Activated CD4-positive, CD25-positive, alpha-beta regulatory T cell treated with anti-CD3 and anti-CD28 coated beads, Interleukin-2, amount 50 U/mL, for 16 hours (primary cell): Measurements from ENCODE around the gene L3MBTL4.

Source experiments
- DNase-seq: peaks from one replicate; pipeline ENCODE4 v3.0.0-alpha.2; 2020; ENCODE audit warnings: low read depth, low spot score

Gene L3MBTL4

DNA sequence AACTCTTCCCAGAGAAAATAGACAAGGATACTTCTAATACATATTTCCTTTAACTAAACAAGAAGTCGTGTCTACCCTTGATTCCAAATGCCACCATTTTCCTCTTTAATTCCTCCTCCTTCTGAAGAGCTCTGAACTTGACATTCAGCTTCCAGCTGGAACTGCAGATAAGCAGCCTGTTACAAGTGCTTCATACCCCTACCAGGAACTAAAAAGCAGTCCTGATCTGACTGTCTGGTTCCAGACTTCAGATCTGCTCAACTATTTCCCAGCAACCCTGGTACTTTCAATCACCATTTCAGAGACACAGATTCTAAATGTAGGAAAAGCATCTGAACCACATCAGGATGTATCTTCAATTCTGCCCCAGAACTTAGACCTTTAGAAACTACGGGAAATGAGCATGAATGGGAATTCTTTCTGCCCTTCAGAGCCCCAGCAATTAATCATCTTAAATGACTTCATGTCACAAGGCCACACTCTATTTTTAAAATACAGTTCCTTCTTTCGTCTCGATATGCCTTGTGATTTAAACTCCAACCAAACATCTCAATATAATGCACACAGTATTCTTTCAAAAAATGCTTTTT is 159.5 kb downstream of the L3MBTL4 start:
- no peak for DNase-seq

DNA sequence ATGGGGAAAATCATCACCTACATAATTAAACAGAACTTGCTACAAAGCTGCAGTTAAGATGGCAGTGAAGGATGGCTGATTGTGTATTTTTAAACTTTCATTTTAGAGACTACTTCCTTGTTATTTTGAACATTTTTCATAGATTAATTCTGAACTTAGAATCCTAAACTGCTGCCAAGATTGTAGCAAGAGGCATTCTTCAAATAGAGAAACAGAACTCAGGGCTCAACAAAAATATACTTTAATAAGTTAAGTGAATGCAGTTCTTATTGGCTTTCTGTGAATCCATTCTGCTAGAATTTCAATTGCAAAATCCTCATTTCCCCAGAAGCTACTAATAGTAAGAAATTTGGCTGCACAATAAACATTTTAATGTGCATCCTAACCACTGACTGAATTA is 160.3 kb downstream of the L3MBTL4 start:
- no peak for DNase-seq

DNA sequence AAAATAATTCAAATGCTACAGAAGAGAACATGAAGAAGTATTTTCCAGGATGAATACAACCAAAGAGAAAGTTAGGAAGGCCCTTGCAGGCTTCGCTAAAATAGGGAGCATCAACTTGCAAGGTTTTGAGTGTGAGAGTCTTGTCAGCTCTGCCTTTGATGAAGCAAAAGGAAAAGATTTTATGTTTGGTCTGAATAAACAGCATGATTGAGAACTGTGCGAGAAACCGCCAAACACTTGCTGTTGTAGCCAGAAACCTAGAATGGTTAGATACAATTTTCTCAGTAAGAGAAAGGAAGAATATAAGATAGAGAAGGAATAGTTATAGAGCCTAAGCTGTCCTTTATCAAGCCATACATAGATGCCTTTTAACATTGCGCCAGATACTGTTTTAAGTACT is 163.6 kb downstream of the L3MBTL4 start:
- no peak for DNase-seq

DNA sequence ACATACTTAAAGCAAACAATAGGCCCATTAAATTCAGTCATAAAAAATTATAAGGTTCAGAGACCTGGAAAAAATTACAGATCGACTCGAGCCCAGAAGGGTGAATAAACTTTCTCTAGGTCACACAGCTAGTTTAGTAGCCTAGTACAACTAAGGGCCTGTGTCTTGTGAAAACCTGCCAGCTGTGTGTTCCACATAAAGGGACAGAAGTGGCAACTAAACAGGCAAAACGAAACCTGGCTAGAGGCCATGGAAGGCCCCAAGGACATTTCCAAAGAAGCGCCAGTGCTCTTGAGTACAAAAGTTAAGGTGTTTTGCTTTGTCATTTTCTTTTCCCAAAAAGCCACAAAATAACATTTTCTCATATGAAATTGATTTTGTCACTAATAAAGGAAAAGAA is 164.9 kb downstream of the L3MBTL4 start:
- no peak for DNase-seq

DNA sequence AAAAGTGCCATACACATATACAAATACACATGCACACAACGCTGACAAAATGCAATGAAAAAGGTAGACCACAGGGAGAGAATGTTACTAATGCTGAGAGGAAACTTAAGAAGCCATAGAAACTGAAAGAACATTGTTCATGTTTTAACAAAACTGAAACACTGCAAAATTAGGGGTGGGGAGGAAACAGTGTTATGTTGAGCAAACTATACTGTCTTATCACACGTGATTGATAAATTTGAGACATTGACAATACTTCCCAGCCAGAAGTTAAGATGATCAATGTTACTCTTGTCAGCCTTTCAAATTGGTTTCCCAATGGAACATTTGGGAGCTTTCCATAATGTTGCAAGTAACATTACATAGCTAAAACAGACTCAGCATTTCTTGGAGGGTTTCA is 165.5 kb downstream of the L3MBTL4 start:
- no peak for DNase-seq

DNA sequence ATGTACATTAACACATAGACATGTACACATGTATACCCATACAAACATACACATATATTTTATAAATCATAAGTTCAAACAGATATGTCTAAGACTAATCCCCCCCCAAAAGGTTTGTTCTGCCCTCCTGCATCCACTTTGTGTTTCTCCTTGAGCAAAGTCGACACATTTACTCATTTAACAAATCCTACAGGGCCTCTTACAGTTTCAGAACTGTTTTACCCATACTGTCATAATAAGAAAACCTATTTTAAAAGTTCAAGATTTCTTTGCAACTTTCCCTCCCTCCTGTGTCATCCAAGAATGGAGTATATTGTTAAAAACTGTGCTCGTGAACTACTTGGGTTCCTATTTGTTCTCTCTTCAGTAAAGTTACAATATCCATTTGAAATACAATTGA is 166.7 kb downstream of the L3MBTL4 start:
- DNase-seq, result no peak

DNA sequence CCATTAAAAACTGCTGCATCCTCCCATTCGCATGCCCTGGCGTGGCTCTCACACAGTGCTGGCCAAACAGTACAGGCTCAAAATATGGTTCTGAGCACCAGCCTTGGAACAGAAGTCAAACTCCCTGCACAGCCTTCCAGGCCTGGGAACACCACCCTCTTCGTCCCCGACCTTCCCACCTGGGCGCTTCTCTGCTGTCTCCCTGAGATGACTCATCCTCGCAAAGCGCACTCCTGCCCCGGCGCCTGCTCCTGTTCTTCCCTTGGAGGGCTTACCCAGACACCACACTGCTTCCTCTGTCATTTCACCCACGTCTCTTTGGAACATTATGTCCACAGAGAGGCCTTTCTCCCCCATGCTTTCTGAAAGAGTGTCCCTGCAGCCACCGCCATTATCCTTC is 172.7 kb downstream of the L3MBTL4 start:
- no peak for DNase-seq

DNA sequence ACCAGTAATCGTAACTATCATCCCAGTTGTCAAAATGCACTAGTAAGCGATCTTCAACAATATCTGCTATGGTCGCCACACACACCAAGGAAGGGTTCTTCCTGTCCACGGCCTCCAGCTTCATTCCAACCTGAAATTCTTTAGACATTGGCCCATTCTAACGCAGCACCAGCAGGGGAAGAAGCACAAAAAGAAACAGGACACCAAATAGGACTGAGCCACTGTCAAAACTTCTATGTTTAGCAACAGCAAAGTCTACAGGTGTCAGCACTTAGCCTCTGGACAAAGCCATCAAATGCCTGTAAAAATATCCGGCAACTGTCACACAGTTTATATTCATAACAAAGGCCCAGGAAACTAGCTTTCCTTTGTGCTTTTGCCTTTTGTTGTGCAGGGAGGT is 175.0 kb downstream of the L3MBTL4 start:
- no peak for DNase-seq

DNA sequence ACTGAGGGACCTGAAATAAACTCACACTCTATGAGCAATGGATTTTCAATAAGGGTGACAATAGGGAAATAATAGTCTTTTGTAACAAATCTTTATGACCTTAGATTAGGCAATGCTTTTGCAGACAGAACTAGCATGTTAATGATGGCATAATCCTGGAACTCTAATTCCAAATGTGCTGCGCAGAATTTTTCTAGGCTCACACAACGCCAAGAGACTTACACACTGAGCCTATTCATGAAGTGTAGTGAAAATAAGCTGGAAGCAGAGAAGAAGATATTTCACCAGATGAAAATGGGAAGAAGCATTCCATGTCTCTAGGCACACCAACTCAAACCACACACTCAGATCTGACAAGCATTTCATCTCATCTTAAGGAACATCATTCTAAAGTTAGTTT is 178.5 kb downstream of the L3MBTL4 start:
- DNase-seq, result no peak

DNA sequence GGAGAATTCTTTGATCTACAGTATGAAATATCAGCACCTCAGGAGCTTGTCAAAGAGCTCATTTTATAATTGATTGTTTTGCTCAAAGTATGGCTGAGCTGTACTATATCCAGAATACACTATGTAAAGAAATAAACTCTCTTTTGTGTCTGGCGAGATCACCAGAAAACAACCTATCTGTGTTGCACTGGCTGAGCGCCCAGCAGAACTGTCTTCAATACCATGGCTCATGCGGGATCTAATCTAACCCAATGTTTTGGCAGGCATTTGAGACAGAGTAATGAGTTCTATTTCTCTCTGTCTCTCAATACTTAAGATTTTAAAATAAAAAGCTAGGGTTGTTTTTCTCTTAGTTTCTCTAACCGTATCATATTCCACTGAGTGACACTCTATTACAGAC is 192.4 kb downstream of the L3MBTL4 start:
- no peak for DNase-seq

DNA sequence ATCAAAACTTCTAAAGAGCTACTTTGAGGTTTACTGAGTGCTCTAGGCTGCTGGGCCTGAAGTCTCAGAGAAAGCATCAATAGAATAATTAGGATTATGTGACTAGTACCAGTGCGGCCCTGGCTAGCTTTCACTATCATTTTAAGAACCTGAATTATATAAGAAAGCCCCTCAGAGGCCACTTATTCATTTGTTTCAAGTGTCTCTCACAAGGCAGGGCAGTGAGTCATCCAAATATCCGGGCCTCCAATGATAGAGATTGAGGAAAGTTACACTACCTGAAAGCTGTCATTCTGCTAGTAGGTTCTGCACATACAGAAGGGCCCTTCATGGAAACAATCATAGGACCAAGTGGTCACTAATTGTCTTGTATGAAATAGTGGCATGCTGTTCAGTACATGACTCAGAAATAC is 193.1 kb downstream of the L3MBTL4 start:
- no peak for DNase-seq

DNA sequence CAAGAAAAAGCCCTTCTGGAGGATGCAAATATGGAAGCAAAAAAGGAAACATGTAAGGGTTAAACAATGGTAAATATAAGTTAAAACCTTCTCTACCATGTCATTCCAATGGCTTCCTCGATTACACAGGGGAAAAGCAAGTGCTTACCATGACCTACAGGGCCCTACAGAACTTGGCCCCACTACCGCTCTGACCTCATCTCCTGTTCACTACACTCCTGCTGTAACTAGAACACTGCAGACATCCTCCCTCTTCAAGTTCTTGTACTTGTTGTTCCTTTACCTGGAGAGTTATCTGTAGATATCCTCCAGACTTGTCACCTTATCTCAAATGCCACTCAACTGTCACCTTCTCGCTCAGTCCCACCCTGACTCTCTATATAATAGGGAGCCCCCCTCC is 194.6 kb downstream of the L3MBTL4 start:
- DNase-seq, result no peak

DNA sequence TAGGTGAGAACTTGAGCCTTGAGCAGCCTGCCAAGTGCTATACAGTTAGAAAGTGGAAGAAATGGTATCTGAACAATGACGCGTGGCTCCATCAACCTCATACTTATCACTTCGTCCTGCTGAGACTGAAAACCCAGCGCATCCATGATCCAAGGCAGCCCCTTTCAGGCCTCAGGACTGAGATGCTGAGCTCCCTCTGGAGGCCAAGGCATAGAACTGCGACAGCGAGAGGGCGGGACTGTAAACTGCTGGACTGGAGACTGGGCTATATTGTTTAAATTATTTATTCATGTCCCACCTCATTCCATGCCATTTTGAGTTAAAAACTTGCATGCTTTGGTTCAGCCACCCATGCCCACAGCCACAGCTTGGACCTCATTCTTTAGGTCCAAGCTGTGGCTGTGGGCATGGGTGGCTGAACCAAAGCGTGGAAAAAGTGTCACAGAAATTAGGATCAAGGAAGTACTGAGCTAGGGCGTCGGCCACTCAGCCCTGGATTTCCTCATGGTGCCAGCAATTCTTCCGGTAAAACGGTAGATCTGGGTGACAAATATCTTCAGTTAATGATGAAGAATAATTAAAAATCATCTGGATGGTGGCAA is 195.5 kb downstream of the L3MBTL4 start:
- no peak for DNase-seq

DNA sequence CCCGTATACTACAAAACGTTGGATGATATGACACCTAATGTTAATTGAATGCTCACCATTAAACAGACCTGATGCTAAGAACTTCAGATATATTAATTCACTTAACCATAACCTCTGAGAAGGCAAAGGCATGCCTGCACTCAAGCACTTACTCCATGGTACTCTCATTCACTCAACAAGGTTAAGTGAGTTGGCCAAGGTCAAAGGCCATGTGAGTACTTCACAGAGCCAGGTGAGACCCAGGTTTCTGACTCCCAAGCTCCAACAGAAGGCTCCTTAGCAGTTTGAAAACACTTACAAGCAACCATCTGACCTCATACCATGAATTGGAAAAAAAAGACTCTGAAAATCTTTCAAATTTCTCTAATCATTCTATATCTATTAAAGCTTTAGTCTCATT is 198.8 kb downstream of the L3MBTL4 start:
- DNase-seq, result no peak

DNA sequence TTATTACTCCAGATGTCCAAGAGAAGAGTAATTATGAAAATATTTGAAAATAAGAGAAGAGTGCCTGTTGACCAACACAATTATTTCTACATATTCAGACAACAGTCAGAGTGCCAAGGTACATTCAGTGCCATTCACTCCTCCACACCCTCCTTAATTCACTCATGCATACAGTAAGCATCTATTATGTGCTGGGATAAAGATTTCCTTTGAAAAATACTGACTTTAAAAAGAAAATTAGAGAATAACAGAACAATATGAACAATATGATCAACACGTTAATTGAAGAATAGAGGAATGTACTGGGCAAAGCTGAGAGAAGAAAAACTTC is 203.6 kb downstream of the L3MBTL4 start:
- DNase-seq, result no peak

DNA sequence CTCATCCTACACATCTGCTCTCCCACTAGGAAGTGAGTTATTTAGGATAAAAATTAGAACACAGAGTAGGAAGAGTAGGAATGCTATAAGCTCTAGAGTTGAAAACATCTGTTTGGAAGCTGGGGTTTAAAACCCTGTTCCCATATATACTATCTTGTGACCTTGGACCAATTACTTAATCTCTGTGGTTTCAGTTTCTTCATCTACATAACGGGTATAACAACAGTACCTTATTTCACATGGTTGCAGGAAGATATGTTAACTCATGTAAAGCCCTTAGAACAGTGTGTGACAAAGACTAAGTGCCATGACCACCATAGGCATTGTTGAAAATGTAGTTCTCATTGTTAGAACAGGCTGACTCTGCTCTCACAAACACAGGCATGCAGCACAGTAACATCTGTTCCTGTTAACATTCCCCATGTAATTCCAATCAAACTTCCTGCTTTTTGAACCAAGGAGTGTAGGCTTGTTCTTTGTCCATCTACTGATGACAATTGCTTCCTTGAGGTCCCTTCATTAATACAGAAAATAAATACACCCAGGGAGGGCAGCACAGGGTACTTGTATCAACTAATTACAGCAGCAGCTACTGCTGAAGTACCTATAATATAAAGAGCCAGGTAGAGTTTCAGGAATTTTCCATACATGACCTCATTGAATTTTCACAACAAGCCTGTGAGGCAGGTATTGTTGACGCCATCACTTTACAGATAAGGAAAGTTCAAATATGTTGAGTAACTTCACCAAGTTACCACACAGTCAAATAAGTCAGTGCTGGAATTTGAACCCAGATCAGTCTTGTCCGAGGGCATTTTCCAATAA is 204.2 kb downstream of the L3MBTL4 start:
- no peak for DNase-seq

DNA sequence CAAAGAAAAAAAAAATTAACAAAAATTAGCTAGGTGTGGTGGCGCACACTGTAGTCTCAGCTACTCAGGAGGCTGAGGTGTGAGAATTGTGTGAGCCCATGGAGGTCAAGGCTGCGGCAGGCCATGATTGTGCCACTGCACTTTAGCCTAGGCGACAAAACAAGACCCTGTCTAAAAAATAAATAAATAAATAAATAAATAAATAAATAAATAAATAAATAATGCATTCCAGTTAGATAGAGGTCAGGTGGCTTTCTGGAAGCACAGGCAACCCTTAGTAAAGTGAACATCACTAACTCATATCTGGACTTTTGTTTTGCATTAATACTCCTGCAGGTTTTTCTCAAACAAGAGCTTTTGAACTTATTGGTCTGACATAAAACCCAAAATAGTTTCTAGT is 206.8 kb downstream of the L3MBTL4 start:
- no peak for DNase-seq

DNA sequence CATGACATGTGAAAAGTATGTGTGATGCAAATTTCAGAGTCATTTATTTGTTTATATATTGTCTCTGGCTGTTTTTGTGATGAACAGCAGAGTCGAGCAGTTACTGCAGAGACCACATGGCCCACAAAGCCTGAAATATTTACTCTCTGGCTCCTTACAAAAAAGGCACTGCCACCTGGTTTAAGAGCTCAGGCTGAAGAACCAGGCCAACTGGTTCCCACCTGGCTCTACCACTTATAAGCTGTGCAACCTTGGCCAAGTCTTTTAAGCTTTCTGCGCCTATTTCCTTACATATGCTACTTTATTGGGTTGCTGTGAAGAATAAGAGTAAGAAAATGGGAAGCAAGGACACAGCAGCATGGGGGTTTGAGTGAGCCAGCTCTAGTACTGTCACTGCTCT is 207.6 kb downstream of the L3MBTL4 start:
- DNase-seq, result no peak

DNA sequence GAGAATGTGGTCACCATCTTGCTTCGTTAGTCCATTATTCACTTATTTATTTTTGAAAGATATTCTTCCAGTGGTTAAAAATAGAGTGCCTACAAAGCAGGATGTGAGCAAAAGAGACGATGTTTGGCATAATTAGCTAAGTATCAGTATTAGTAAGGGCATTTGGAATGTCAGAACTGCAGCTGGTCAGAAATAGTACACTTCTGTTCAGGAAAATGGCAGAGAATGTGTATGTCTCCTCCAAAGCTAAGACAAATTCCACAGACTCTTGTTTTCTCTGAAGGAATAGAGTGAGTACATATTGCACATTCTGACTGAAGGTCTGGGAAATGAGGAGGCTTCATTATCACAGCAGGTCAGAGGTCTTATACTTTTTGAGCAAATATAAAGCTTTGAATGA is 209.0 kb downstream of the L3MBTL4 start:
- no peak for DNase-seq

DNA sequence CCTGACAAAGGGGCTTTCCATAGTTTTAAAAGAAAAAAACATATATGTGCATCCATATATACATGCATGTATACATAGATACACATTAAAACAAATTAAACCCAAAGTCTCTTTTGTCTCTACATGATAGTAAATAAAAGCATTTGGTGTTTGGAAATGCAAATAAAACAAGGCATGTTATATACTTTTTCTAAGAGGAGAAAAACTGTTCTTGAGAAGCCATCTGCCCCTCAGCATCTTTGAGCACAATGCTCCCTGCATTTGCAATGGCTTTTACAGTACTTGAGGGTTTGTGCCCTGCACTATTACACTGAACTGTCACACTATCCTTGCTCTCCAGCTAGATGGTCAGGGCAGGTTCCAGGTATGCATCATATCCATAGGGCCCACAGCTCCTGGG is 210.2 kb downstream of the L3MBTL4 start:
- DNase-seq, result no peak

DNA sequence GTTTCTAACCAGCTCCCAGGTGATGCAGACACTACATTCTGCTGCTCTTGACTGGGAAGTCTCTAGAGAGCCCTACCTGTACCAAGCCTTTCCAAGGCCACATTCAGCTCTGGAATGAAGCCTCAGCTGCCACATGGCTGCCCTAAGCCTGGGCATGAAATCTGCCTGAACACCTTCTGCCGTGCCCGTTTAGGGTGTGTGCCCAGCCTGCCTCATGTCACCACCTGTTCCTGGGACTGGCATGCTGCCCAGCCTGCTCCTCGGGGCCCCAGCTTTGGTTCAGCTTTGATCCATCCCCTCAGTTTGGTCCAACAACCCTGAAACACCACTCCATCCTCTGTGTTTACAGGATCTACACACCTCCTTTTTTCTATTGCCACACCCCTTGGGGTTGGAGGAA is 210.9 kb downstream of the L3MBTL4 start:
- DNase-seq, result no peak

DNA sequence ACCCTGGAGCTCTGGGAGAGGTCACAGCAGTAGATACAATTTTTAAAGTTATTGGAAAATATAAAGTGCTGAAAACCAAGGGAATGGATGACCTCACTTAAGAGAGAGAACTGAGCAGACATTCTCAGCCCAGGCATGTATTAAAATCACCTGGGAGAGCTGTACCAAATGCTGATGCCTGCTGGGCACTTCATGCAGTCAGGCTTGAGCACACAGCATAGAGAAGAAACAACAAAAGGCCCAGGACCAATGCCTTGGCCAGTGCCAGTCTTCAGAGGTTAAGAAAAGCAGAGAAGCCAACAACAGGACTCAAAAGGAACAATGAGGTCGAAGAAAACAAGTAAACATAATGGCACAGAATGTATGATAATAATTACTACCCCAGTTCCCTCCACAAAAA is 211.8 kb downstream of the L3MBTL4 start:
- DNase-seq, result no peak

DNA sequence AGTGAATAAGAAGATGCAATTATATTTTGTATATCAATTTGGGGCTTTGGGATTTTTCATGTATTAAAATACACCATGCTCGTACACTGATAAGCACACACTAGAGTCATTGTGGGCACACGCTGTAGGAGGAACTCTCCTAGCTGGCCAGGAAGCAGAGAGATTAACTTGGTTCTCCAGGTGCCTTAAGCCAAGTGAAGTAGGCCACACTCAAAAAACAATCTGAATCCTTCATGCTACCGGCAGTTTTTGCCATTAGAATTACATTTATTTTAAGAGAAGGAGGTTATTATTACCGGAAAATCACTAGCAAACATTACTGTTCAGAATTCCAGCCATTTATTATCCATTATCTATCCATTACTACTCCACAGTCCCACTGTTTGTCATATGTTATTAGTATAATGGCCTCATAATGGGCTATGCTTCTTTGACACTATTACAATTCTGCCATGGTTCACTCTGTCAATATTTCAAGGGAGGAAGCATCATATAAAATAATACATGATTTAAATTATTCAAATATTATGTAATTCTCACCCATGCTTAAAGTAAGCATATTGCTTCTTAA is 214.4 kb downstream of the L3MBTL4 start:
- DNase-seq, result no peak
